ENCODE data around the gene ADAT2. TPM values are rescaled to one million over a fixed set of nuclear protein-coding genes. Genes with fewer than 3 reads are reported as not detected.

The ADAT2 gene
- total and polyA plus RNA-seq, 11 donors: 0.75 to 3.0 (median 1.5) TPM

GRCh38 chr6:143468026-143468425, 17.5 kb upstream of the ADAT2 start:
- DNase-seq (no peak), ATAC-seq (no peak)
- Histone ChIP-seq H3K4me1 (no peaks in the 10 kb centered on the region), H3K36me3 (peaks cover 0 to 60% (median 23%) of the 10 kb centered on the region in 9 donors), H3K9me3 (no peaks in the 10 kb centered on the region), H3K4me3 (no peak overlapping the region), H3K27me3 (no peaks in the 10 kb centered on the region), H3K27ac (no peak overlapping the region)
- TF ChIP-seq CTCF (IDR thresholded peaks at IDR 0.05) (no peak), POLR2A (IDR thresholded peaks at IDR 0.05) (no peak)
- intact Hi-C loops (cut with DNase I): no loop called here

- Histone ChIP-seq H3K27ac (no peak overlapping the region), H3K4me1 (no peaks in the 10 kb centered on the region), H3K4me3 (no peak overlapping the region), H3K27me3 (no peaks in the 10 kb centered on the region), H3K9me3 (no peaks in the 10 kb centered on the region), H3K36me3 (peaks cover 0 to 61% (median 26%) of the 10 kb centered on the region in 9 donors)
- DNase-seq (no peak), ATAC-seq (no peak)
- TF ChIP-seq POLR2A (IDR thresholded peaks at IDR 0.05): no peak
- no peak for TF ChIP-seq CTCF (IDR thresholded peaks at IDR 0.05)
- 59 to 65% (median 63%) methylated on average over 2 of the region's 2 CpGs for WGBS, 4 donors
- intact Hi-C loops (cut with DNase I): no loop called here
Measured at GRCh38 chr6:143465546-143465945, 15.1 kb upstream of the ADAT2 start.

GRCh38 chr6:143457563-143458359, 7.3 kb upstream of the ADAT2 start:
- Histone ChIP-seq H3K9me3 (no peaks in the 10 kb centered on the region), H3K36me3 (peaks cover 0 to 49% (median 23%) of the 10 kb centered on the region in 9 donors), H3K27ac (no peak overlapping the region), H3K4me1 (peaks cover 0 to 6% (median 0%) of the 10 kb centered on the region in 12 donors), H3K4me3 (no peak overlapping the region), H3K27me3 (no peaks in the 10 kb centered on the region)
- TF ChIP-seq POLR2A (IDR thresholded peaks at IDR 0.05): no peak
- TF ChIP-seq CTCF (IDR thresholded peaks at IDR 0.05): no peak
- DNase-seq: no peak
- 93 to 99% (median 95%) methylated on average over 2 of the region's 2 CpGs for WGBS, 4 donors
- intact Hi-C loops (cut with DNase I): no loop called here
- no peak for ATAC-seq

- Histone ChIP-seq H3K9me3 (no peaks in the 10 kb centered on the region), H3K36me3 (peaks cover 0 to 14% (median 0%) of the 10 kb centered on the region in 9 donors), H3K4me1 (peaks cover 3 to 24% (median 18%) of the 10 kb centered on the region in 12 donors), H3K4me3 (peak overlapping the region; percentile 32 to 84 (median 72)), H3K27me3 (no peaks in the 10 kb centered on the region), H3K27ac (peak overlapping the region in 4 of 12 donors; percentile 73 to 82 (median 78))
- TF ChIP-seq POLR2A (IDR thresholded peaks at IDR 0.05) (no peak), CTCF (IDR thresholded peaks at IDR 0.05) (no peak)
- intact Hi-C loops (cut with DNase I): no loop called here
- WGBS, 4 donors: 38 to 46% (median 42%) methylated on average over 4 of the region's 4 CpGs
- no peak for ATAC-seq
- no peak for DNase-seq
Measured at GRCh38 chr6:143451531-143451930, 1.0 kb upstream of the ADAT2 start.

Measured in heart left ventricle (tissue), 16 donors.